ENCODE data around the gene HCAR2.
"Not testable (repeated sequence)": the region's sequence is repeated elsewhere in the genome, so short reads cannot be mapped to it uniquely, and the experiment has no call there.

Gene HCAR2

DNA sequence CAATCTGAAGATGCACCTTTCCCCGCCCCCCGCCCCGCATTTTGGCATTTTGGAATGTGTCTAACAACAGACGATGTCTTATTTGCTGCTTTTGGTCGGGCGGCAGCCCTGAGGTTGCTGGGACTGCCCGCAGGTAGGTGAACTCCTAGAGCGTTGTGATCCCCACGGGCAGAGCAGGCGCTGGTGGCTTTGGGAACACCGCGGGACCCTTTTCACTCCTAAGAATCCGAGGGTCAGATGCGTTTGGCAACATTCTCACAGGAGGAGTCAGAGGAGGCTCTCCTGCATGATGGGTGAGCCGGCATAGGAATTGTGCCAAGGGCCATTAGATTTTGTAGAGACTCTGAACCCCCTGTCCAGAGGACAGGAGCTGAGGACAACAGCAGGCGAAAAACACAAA, 41.9 kb downstream of the HCAR2 start:
- no peak for DNase-seq

DNA sequence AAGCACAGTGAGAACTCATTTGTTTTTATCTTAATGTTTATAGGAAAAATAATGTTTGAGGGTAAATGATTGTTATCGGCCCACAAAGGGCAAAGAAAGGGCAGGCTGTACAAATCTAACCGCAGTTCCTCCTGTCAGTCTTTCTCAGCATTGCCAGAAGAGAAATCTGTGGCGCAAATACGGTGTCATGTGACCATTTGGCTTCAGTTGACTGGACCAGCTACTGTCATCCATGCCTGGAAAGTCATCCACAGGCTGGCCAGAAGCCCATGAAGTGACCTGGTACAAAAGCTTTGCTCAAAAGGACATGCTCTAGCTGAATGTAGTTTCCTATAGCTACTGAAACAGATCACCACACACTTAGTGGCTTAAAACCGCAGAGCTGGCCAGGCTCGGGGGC, 43.6 kb downstream of the HCAR2 start:
- DNase-seq: no peak

DNA sequence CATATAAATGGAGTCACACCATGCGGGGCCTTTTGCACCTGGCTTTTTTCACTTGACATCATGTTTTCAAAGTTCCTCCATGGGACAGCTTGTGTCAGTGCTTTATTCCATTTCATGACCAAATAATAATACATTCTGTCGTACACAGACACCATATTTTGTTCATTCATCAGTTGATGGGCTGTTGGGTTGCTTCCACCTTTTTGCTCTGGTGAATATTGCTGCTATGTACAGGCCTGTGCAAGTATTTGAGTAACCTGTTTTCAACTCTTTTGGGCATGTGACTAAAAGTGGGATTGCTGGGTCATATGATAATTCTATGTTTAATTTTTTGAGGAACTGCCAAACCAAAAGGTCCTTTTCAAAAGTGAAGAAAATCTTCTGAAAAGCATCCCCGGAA, 46.9 kb downstream of the HCAR2 start:
- DNase-seq: no peak

DNA sequence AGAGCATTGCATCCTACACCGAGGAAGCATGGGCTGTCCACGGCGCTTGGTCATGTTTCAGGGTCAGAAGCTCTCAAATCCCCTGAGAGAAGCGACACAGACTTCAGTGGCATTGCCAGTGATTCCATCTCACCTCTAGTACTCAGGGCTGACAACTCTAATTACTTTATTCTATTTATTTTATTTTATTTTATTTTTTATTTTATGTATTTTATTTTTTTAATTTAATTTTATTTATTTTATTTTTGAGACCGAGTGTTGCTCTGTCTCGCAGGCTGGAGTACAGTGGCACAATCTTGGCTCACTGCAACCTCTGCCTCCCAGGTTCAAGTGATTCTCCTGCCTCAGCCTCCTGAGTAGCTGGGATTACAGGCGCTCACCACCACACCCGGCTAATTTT, 49.9 kb downstream of the HCAR2 start:
- DNase-seq: not testable (repeated sequence)

DNA sequence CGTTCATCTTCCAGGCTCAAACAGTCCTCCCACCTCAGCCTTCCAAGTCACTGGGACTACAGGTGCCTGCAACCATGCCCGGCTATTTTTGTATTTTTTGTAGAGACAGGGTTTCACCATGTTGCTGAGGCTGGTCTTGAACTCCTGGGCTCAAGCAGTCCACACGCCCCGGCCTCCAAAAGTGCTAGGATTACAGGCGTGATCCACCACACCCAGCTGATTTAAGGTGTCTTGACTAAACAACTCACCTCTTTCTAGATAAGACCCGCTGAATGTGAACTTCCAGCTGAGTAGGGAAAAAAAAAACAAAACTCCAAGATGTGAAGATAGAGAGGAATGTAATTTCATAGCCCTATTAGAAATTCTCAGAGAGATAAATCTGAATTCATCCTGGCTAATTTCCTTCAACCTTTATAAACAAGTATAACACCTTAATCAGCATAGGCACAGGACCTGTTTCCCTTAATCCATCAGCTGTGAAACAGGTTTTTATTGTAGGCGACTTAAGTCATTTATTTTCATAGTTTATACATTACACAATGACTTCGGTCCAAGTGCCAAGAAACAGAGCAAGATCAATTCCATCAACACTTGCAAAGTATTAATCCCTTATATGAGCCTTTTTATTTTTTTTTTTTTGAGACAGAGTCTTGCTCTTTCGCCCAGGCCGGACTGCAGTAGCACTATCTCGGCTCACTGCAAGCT, 51.5 kb downstream of the HCAR2 start:
- DNase-seq: no peak
